GM18508 (cell line): ENCODE data around the gene RCOR1.
"Not testable (repeated sequence)": the region's sequence is repeated elsewhere in the genome, so short reads cannot be mapped to it uniquely, and the experiment has no call there.

Experiments
- ATAC-seq: cut with Tn5 transposase; IDR thresholded peaks from one replicate; pipeline ENCODE4 v1.9.1; 2021; ENCODE audit warnings: moderate number of reproducible peaks; ENCODE audit not compliant: insufficient read depth, unreplicated experiment

RCOR1 gene

GRCh38 chr14:102737402-102738372, 145.2 kb downstream of the RCOR1 start:
- no peak for ATAC-seq

GRCh38 chr14:102738373-102739189, 146.1 kb downstream of the RCOR1 start:
- no peak for ATAC-seq

GRCh38 chr14:102739190-102739469, 146.7 kb downstream of the RCOR1 start:
- ATAC-seq, result no peak

GRCh38 chr14:102746634-102747438, 154.4 kb downstream of the RCOR1 start:
- ATAC-seq, result no peak

- no peak for ATAC-seq
Observed at GRCh38 chr14:102748806-102749205, 156.4 kb downstream of the RCOR1 start.

GRCh38 chr14:102749393-102750305, 157.2 kb downstream of the RCOR1 start:
- no peak for ATAC-seq

GRCh38 chr14:102750376-102750775, 157.9 kb downstream of the RCOR1 start:
- no peak for ATAC-seq

- no peak for ATAC-seq
Observed at GRCh38 chr14:102751088-102751487, 158.6 kb downstream of the RCOR1 start.

- no peak for ATAC-seq
Observed at GRCh38 chr14:102752239-102752847, 159.9 kb downstream of the RCOR1 start.

GRCh38 chr14:102754370-102755262, 162.2 kb downstream of the RCOR1 start:
- ATAC-seq, result no peak

- no peak for ATAC-seq
Observed at GRCh38 chr14:102757646-102758045, 165.2 kb downstream of the RCOR1 start.

- no peak for ATAC-seq
Observed at GRCh38 chr14:102758087-102758486, 165.6 kb downstream of the RCOR1 start.

- no peak for ATAC-seq
Observed at GRCh38 chr14:102759456-102760187, 167.2 kb downstream of the RCOR1 start.

- ATAC-seq, result no peak
Observed at GRCh38 chr14:102760496-102761193, 168.2 kb downstream of the RCOR1 start.

GRCh38 chr14:102761206-102761605, 168.8 kb downstream of the RCOR1 start:
- ATAC-seq, result no peak

GRCh38 chr14:102764220-102764671, 171.8 kb downstream of the RCOR1 start:
- ATAC-seq, result no peak

GRCh38 chr14:102765770-102766169, 173.3 kb downstream of the RCOR1 start:
- not testable (repeated sequence) for ATAC-seq
